Adrenal gland (tissue), 19 donors: Measurements from ENCODE around the gene C10orf143. TPM values are rescaled to one million over a fixed set of nuclear protein-coding genes. Genes with fewer than 3 reads are reported as not detected.

ENCODE experiments used
- DNase-seq, 7 donors: peaks; one replicate each; pipeline ENCODE4 v3.0.0-alpha.2; 2019 to 2020
- H3K27ac ChIP-seq, 5 donors: fragments of 200-600 bp; sonication (generic) in 4 of 5; 1 replicate in 3 of 5; 2 replicates in 2 of 5; pipeline versions ENCODE4 v1.5.1 to v1.8.0; 2016 to 2020; ENCODE audit warnings: mild to moderate bottlenecking in 1 of 5
- H3K27me3 ChIP-seq: fragments of 200-600 bp; 2 replicates; pipeline ENCODE4 v1.8.0; 2021
- H3K36me3 ChIP-seq, 2 donors: fragments of 200-600 bp; replicated peaks in 1 of 2; 1 replicate in 1 of 2; 2 replicates in 1 of 2; pipeline versions ENCODE4 v1.5.1 to v1.8.0; 2018 to 2022
- H3K4me1 ChIP-seq, 2 donors: fragments of 200-600 bp; replicated peaks in 1 of 2; 1 replicate in 1 of 2; 2 replicates in 1 of 2; pipeline versions ENCODE4 v1.5.1 to v1.8.0; 2018 to 2021
- H3K4me3 ChIP-seq, 4 donors: fragments of 200-600 bp; sonication (generic) in 3 of 4; one replicate each; pipeline ENCODE4 v1.5.1; 2016 to 2018
- H3K9me3 ChIP-seq, 3 donors: fragments of 200-600 bp; sonication (generic) in 1 of 3; replicated peaks in 1 of 3; 1 replicate in 2 of 3; 2 replicates in 1 of 3; pipeline versions ENCODE4 v1.5.1 to v1.8.0; 2016 to 2021
- CTCF ChIP-seq, 6 experiments: fragments of 450-650 bp in 4 of 6; fragments of 200-600 bp in 2 of 6; sonication (generic) in 1 of 6; IDR thresholded peaks; 1 replicate in 5 of 6; 2 replicates in 1 of 6; pipeline versions ENCODE4 v1.5.1 to v1.8.0; 2016 to 2021; ENCODE audit warnings: antibody characterized with exemption in 6 of 6, mild to moderate bottlenecking in 2 of 6, moderate library complexity in 1 of 6
- POLR2A ChIP-seq, 2 donors: fragments of 450-650 bp; IDR thresholded peaks; one replicate each; pipeline ENCODE4 v1.6.1; 2017; ENCODE audit warnings: antibody characterized with exemption in 2 of 2, mild to moderate bottlenecking in 2 of 2, moderate library complexity in 1 of 2
- WGBS, 4 donors: extraction: QIAGEN DNeasy Blood & Tissue Kit in 2 of 4; methylation state at CpG; one replicate each; pipeline versions ENCODE4 v1.1.5 to v1.1.7; 2013 to 2017; 5-methylcytosine and 5-hydroxymethylcytosine counted together
- intact Hi-C, 2 donors: fragments of 100-400 bp; cut with DNase I; formaldehyde crosslinking; loops; one replicate each; pipeline versions ENCODE4 v1.14.1 to v1.15.0; 2022 to 2023
- long read RNA-seq, 10 donors: library from polyadenylated mRNA in 3 of 10; unstranded in 2 of 10; stranded (forward) in 1 of 10; transcript quantifications; one replicate each; pipeline ENCODE4 v2.0.0 and lab custom pipeline, GENCODE V29; 2021 to 2026
- polyA plus RNA-seq, 3 donors: library from polyadenylated mRNA; stranded (reverse); fragments of 200-250 nt in 2 of 3; fragments of 350-450 nt in 1 of 3; fragmentation: Illumina TruSeq in 1 of 3; extraction: RNeasy Lipid Tissue Mini Kit (QIAGEN cat#74804) in 1 of 3; gene quantifications; one replicate each; pipeline ENCODE4 v1.2.3, GENCODE V29; 2013 to 2014
- total RNA-seq, 9 donors: library from RNA; depleted of rRNA in 4 of 9; stranded (reverse); fragments of >200 nt in 4 of 9; fragments of 120-200 nt in 1 of 9; fragmentation: NEBNext Ultra II Directional in 1 of 9; extraction: Animal tissue kit (Norgen Biotek cat#: 25700) in 1 of 9; gene quantifications; one replicate each; pipeline versions ENCODE4 v1.1.0 to v1.2.4, GENCODE V29; 2013 to 2023
- donor health status: healthy with polysubstance abuse.
- donor health status: Bipolar disorder and iron deficiency.
- donor health status: DM: yes; HTN: yes; CAD: no.
- donor health status: DM: no; HTN: no; CAD: no.
- donor health status: DM: no; HTN: no; CAD: no.
- donor health status: DM: yes; HTN: yes; CAD: no.

C10orf143 gene
- 1 to 10 TPM in 8 of 9 donors, under 1 TPM in 1; 0.85 to 5.7 (median 4.4) TPM for total RNA-seq
- polyA plus RNA-seq, result 10 to 100 TPM in 2 of 3 donors, 1 to 10 TPM in 1; 6.0 to 19.3 (median 13.6) TPM
- long read RNA-seq, donor 1, partial matches to known transcripts, result 0 of 2 reads
- long read RNA-seq, donor 1, other reads (novel, unspliced or antisense), result 0 of 2 reads
- long read RNA-seq, donor 2, partial matches to known transcripts, result 0 of 1 reads
- long read RNA-seq, donor 2, other reads (novel, unspliced or antisense), result 0 of 1 reads
- long read RNA-seq, donor 3, partial matches to known transcripts, result 0 of 1 reads
- long read RNA-seq, donor 3, other reads (novel, unspliced or antisense), result 0 of 1 reads
- long read RNA-seq, donor 4, partial matches to known transcripts, result 0 of 5 reads
- long read RNA-seq, donor 4, other reads (novel, unspliced or antisense), result 3 of 5 reads
- long read RNA-seq, donor 5, transcript C10orf143-202 (4 exons, 826 nt), result major isoform, 5 of 8 reads
- long read RNA-seq, donor 5, partial matches to known transcripts, result 1 of 8 reads
- long read RNA-seq, donor 5, other reads (novel, unspliced or antisense), result 2 of 8 reads
- long read RNA-seq, donor 6, partial matches to known transcripts, result 0 of 2 reads
- long read RNA-seq, donor 6, other reads (novel, unspliced or antisense), result 2 of 2 reads
- long read RNA-seq, donor 7, partial matches to known transcripts, result 0 of 1 reads
- long read RNA-seq, donor 7, other reads (novel, unspliced or antisense), result 0 of 1 reads
- long read RNA-seq, donor 8, partial matches to known transcripts, result 0 of 2 reads
- long read RNA-seq, donor 8, other reads (novel, unspliced or antisense), result 0 of 2 reads
- long read RNA-seq, donor 9, partial matches to known transcripts, result 0 of 1 reads
- long read RNA-seq, donor 9, other reads (novel, unspliced or antisense), result 0 of 1 reads
- long read RNA-seq, donor 10, partial matches to known transcripts, result 0 of 2 reads
- long read RNA-seq, donor 10, other reads (novel, unspliced or antisense), result 0 of 2 reads

DNA sequence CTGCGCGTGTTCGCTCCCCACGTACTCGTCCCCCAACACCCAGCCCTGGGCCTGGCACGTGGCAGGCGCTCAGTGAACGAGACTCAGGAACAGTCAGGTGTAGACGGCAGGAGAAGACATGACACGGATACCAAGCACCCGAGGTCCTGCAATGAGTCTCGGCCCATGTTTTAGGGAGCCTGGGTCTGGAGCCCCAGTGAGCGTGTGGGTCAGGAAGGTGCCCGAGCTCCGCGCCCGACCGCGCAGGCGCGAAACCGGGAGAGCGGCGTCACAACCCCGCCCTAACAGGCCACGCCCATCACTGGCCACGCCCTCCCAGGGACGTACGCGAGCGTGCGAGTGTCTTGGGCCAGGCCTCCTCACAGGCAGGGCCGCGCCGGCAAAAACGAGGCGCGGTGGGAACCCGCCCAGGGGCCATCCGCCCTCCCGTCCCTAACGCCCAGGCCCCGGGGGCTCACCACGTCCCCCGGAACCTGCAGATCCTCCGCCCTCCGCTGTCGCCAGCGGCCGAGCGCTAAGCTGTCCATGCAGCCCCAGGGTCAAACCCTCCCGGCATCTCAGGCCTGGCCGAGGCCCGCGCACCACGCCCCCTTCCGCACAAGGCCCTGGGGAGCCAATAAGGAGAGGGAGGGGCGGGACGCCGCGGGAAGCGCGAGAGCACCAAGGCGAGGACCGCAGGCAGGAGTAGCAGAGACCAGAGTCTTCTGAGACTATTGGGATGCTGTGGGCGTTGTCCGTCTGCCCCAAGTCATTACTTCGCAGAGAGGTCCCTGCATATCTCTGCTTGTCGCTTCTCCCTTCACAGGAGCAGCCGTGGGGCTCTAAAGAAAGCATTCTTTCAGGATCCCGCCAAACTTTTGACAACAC lies at the start of gene C10orf143:
Gene C10orf143, minus strand, starts transcription at position 585 of the 867 bp plus-strand sequence. Its CDS starts 58 bp downstream, at position 527.
- peak within 1 kb of the TSS; percentile 34 to 97 (median 62) for H3K4me3 ChIP-seq
- H3K27me3 ChIP-seq, result no peaks in the 10 kb centered on the region
- H3K36me3 ChIP-seq, result no peaks in the 10 kb centered on the region
- TF ChIP-seq CTCF (IDR thresholded peaks at IDR 0.05), result no peak
- TF ChIP-seq POLR2A (IDR thresholded peaks at IDR 0.05), result peak; percentile 68 to 71
- intact Hi-C loops, result loop anchor here in 1 of 2 donors (2.0 kb wide), 1 partner anchor 26 kb away; the partner anchor contains the start of gene GLRX3
- H3K27ac ChIP-seq, result peak within 1 kb of the TSS; percentile 37 to 92 (median 89)
- DNase-seq, result peak; percentile 98 to 99 (median 99)
- WGBS, 4 donors, result 0 to 1% (median 0%) methylated on average over 10 to 71 of the region's 71 CpGs
- H3K4me1 ChIP-seq, result peaks cover 0 to 24% of the 10 kb centered on the region in 2 donors
- no peaks in the 10 kb centered on the region for H3K9me3 ChIP-seq

DNA sequence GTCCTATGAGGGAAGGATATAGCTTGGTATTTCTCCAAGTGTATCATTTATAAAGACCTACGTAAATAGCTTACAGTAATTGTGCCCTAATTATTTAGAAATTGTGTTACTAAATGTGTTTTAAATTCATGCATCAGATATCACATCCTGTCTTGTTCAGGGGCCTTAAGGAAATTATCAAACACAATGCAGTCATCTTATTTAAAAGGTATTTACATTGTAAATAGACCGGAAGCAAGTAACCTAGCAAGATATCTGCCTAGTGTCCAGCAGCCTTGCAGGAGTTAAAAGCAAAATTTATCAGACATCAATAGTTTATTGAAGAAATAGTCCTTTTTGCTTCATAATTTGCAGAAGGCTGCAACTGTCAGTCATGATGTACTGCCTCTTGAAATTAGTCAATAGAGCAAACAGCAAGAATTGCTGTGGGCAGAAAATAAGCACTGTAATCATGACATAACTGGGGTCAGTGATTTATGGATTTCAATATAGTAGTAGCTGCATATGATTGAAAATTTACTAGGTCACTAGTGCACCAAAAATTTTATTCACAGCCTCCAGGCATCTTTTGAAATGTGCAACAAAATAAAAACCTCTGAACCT lies 48.7 kb upstream of the C10orf143 start:
- Histone ChIP-seq H3K4me3 (no peak overlapping the region), H3K4me1 (peaks cover 5 to 6% of the 10 kb centered on the region in 2 donors), H3K27ac (no peak overlapping the region), H3K36me3 (peaks cover 0 to 24% of the 10 kb centered on the region in 2 donors), H3K9me3 (no peaks in the 10 kb centered on the region), H3K27me3 (no peaks in the 10 kb centered on the region)
- DNase-seq, result no peak
- no peak for TF ChIP-seq CTCF (IDR thresholded peaks at IDR 0.05)
- TF ChIP-seq POLR2A (IDR thresholded peaks at IDR 0.05), result no peak
- 85 to 96% (median 87%) methylated on average over 2 of the region's 2 CpGs for whole genome bisulfite sequencing, 4 donors
- intact Hi-C loops, result no loop called here

- peaks cover 0 to 20% of the 10 kb centered on the region in 2 donors for H3K36me3 ChIP-seq
- H3K4me3 ChIP-seq, result no peak overlapping the region
- H3K27me3 ChIP-seq, result no peaks in the 10 kb centered on the region
- 51 to 75% (median 66%) methylated on average over 4 of the region's 4 CpGs for WGBS, 4 donors
- H3K9me3 ChIP-seq, result no peaks in the 10 kb centered on the region
- no peak for DNase-seq
- H3K4me1 ChIP-seq, result peaks cover 5 to 20% of the 10 kb centered on the region in 2 donors
- TF ChIP-seq POLR2A (IDR thresholded peaks at IDR 0.05), result no peak
- TF ChIP-seq CTCF (IDR thresholded peaks at IDR 0.05), result no peak
- intact Hi-C loops, result no loop called here
- H3K27ac ChIP-seq, result no peak overlapping the region
Observed at GRCh38 chr10:130146042-130146441, 35.4 kb upstream of the C10orf143 start.
